H1 (cell line): Measurements from ENCODE around the gene IMP3. TPM values are rescaled to one million over a fixed set of nuclear protein-coding genes. Genes with fewer than 3 reads are reported as not detected.

Experiments used
- polyA plus RNA-seq, 7 experiments: library from polyadenylated mRNA; depleted of rRNA in 3 of 7; stranded (reverse) in 5 of 7; unstranded in 2 of 7; fragments of >200 nt in 5 of 7; fragments of 200-250 nt in 2 of 7; gene quantifications; 1 replicate in 5 of 7; 2 replicates in 1 of 7; 4 replicates in 1 of 7; pipeline versions ENCODE4 v1.2.1 to v1.2.3, GENCODE V29; 2011 to 2013; ENCODE audit warnings: missing spikeins in 2 of 7, mixed read lengths in 2 of 7
- total RNA-seq: library from RNA; stranded (reverse); fragmentation: NEBNext Ultra II Directional; extraction: Animal tissue kit (Norgen Biotek cat#: 25700); gene quantifications from 2 replicates; pipeline ENCODE4 v1.2.1, GENCODE V29; 2021

The IMP3 gene
- total and polyA plus RNA-seq, 2 of the 8 experiments (the other 6 are each of a cell fraction or from before 2014, with no cell fraction given), result 114 to 273 TPM

Other genes starting within 250 kb of the IMP3 start
- gene SIN3A, start 188.5 kb downstream of the IMP3 start, total RNA-seq, result 103 and 109 TPM in 2 replicates
- 69.5 and 86.6 TPM in 2 replicates for gene SIN3A, start 188.5 kb downstream of the IMP3 start, polyA plus RNA-seq (2011; rRNA removed)
- gene PTPN9, start 60.9 kb downstream of the IMP3 start, total RNA-seq, result 44.5 and 46.6 TPM in 2 replicates
- 49.7 and 57.4 TPM in 2 replicates for gene PTPN9, start 60.9 kb downstream of the IMP3 start, polyA plus RNA-seq (2011; rRNA removed)
- gene SNUPN, start 14.5 kb downstream of the IMP3 start, total RNA-seq, result 26.2 and 28.2 TPM in 2 replicates
- 11.6 and 13.3 TPM in 2 replicates for gene SNUPN, start 14.5 kb downstream of the IMP3 start, polyA plus RNA-seq (2011; rRNA removed)
- 22.9 and 24.8 TPM in 2 replicates for gene SNX33, start 7.7 kb upstream of the IMP3 start, total RNA-seq
- gene SNX33, start 7.7 kb upstream of the IMP3 start, polyA plus RNA-seq (2011; rRNA removed), result 14.3 and 15.7 TPM in 2 replicates
- 3.0 and 3.2 TPM in 2 replicates for gene CSPG4, start 72.6 kb upstream of the IMP3 start, total RNA-seq
- gene CSPG4, start 72.6 kb upstream of the IMP3 start, polyA plus RNA-seq (2011; rRNA removed), result 1.4 and 1.9 TPM in 2 replicates
- gene UBE2Q2, start 203.2 kb upstream of the IMP3 start, total RNA-seq, result 22.4 and 22.7 TPM in 2 replicates
- 6.5 and 10.1 TPM in 2 replicates for gene UBE2Q2, start 203.2 kb upstream of the IMP3 start, polyA plus RNA-seq (2011; rRNA removed)